H9 (cell line): Measurements from ENCODE around the gene LAMB1. TPM values are rescaled to one million over a fixed set of nuclear protein-coding genes. Genes with fewer than 3 reads are reported as not detected.
"Not testable (repeated sequence)": the region's sequence is repeated elsewhere in the genome, so short reads cannot be mapped to it uniquely, and the experiment has no call there.

Experiments
- DNase-seq: peaks from one replicate; pipeline ENCODE4 v3.0.0-alpha.2; 2017
- H2AFZ ChIP-seq: one replicate; pipeline ENCODE4 v1.6.1; 2013; ENCODE audit warnings: mild to moderate bottlenecking, low read length, control low read depth, moderate library complexity
- H2AK5ac ChIP-seq: 2 replicates; pipeline ENCODE4 v1.6.1; 2013; ENCODE audit warnings: low read length, control low read depth, mixed read lengths; ENCODE audit not compliant: insufficient read length
- H2BK120ac ChIP-seq: one replicate; pipeline ENCODE4 v1.6.1; 2013; ENCODE audit warnings: low read depth, mild to moderate bottlenecking, low read length, control low read depth, inconsistent platforms; ENCODE audit not compliant: poor library complexity, severe bottlenecking
- H2BK12ac ChIP-seq: 2 replicates; pipeline ENCODE4 v1.6.1; 2013; ENCODE audit warnings: low read length, control low read depth, mixed read lengths, low read depth; ENCODE audit not compliant: insufficient read length
- H2BK15ac ChIP-seq: 2 replicates; pipeline ENCODE4 v1.6.1; 2013; ENCODE audit warnings: low read depth, low read length, control low read depth
- H2BK20ac ChIP-seq: one replicate; pipeline ENCODE4 v1.6.1; 2013; ENCODE audit warnings: low read depth, mild to moderate bottlenecking, low read length, control low read depth, inconsistent platforms; ENCODE audit not compliant: poor library complexity, severe bottlenecking
- H2BK5ac ChIP-seq: 2 replicates; pipeline ENCODE4 v1.6.1; 2013; ENCODE audit warnings: low read length, control low read depth, mixed read lengths; ENCODE audit not compliant: insufficient read length
- H3K14ac ChIP-seq: 2 replicates; pipeline ENCODE4 v1.6.1; 2013; ENCODE audit warnings: low read length, control low read depth; ENCODE audit not compliant: insufficient read depth
- H3K18ac ChIP-seq: 2 replicates; pipeline ENCODE4 v1.6.1; 2013; ENCODE audit warnings: low read depth, mild to moderate bottlenecking, mixed read lengths, low read length, control low read depth; ENCODE audit not compliant: insufficient read length
- H3K23ac ChIP-seq: 2 replicates; pipeline ENCODE4 v1.6.1; 2013; ENCODE audit warnings: low read length, control low read depth, mixed read lengths, low read depth; ENCODE audit not compliant: insufficient read length
- H3K23me2 ChIP-seq: 2 replicates; pipeline ENCODE4 v1.6.1; 2013; ENCODE audit warnings: low read depth, mild to moderate bottlenecking, mixed read lengths, low read length, control low read depth; ENCODE audit not compliant: insufficient read length, poor library complexity, severe bottlenecking
- H3K27ac ChIP-seq: 2 replicates; pipeline ENCODE4 v1.5.1; 2013; ENCODE audit warnings: low read length, control low read depth, mixed read lengths, low read depth; ENCODE audit not compliant: insufficient read length
- H3K27me3 ChIP-seq: 2 replicates; pipeline ENCODE4 v1.6.1; 2013; ENCODE audit warnings: low read length, control low read depth, inconsistent platforms; ENCODE audit not compliant: insufficient read depth
- H3K4ac ChIP-seq: 2 replicates; pipeline ENCODE4 v1.6.1; 2013; ENCODE audit warnings: low read depth, mild to moderate bottlenecking, control low read depth, inconsistent platforms, low read length, moderate library complexity
- H3K4me1 ChIP-seq: 2 replicates; pipeline ENCODE4 v1.6.1; 2013; ENCODE audit warnings: low read length, control low read depth, inconsistent platforms; ENCODE audit not compliant: insufficient read depth
- H3K4me2 ChIP-seq: 2 replicates; pipeline ENCODE4 v1.6.1; 2013; ENCODE audit warnings: low read length, control low read depth, mixed read lengths; ENCODE audit not compliant: insufficient read length, insufficient read depth
- H3K56ac ChIP-seq: 2 replicates; pipeline ENCODE4 v1.6.1; 2013; ENCODE audit warnings: low read depth, mild to moderate bottlenecking, mixed read lengths, low read length, control low read depth; ENCODE audit not compliant: insufficient read length
- H3K79me1 ChIP-seq: 2 replicates; pipeline ENCODE4 v1.6.1; 2013; ENCODE audit warnings: low read depth, mild to moderate bottlenecking, moderate library complexity, low read length, control low read depth, inconsistent platforms; ENCODE audit not compliant: insufficient read depth, poor library complexity, severe bottlenecking
- H3K79me2 ChIP-seq: 2 replicates; pipeline ENCODE4 v1.6.1; 2013; ENCODE audit warnings: low read length, control low read depth, inconsistent platforms; ENCODE audit not compliant: insufficient read depth
- H3K9ac ChIP-seq: 2 replicates; pipeline ENCODE4 v1.6.1; 2013; ENCODE audit warnings: low read length, control low read depth, mixed read lengths; ENCODE audit not compliant: insufficient read length; ENCODE audit errors: extremely low read depth
- H3K9me3 ChIP-seq: one replicate; pipeline ENCODE4 v1.6.1; 2013; ENCODE audit warnings: low read depth, low read length, inconsistent platforms; ENCODE audit not compliant: control insufficient read depth
- H3T11ph ChIP-seq: one replicate; pipeline ENCODE4 v1.6.1; 2013; ENCODE audit warnings: mild to moderate bottlenecking, low read length, control low read depth, inconsistent platforms
- H4K20me1 ChIP-seq: one replicate; pipeline ENCODE4 v1.6.1; 2013; ENCODE audit not compliant: control insufficient read depth, insufficient read length, insufficient read depth
- H4K5ac ChIP-seq: 2 replicates; pipeline ENCODE4 v1.6.1; 2013; ENCODE audit warnings: low read depth, mild to moderate bottlenecking, mixed read lengths, low read length, control low read depth; ENCODE audit not compliant: insufficient read length
- H4K8ac ChIP-seq: replicated peaks from 2 replicates; pipeline ENCODE4 v1.6.1; 2013; ENCODE audit warnings: low read length, control low read depth, mixed read lengths, low read depth; ENCODE audit not compliant: insufficient read length
- H4K91ac ChIP-seq: 2 replicates; pipeline ENCODE4 v1.6.1; 2013; ENCODE audit warnings: low read depth, mild to moderate bottlenecking, moderate library complexity, mixed read lengths, low read length, control low read depth; ENCODE audit not compliant: insufficient read length
- H3K27ac Mint-ChIP-seq, 3 experiments: 2 replicates in 2 of 3; 3 replicates in 1 of 3; pipeline ENCODE4 v1.8.0; 2020 to 2021; ENCODE audit warnings: mixed read lengths in 3 of 3, mild to moderate bottlenecking in 1 of 3, moderate library complexity in 1 of 3
- H3K27me3 Mint-ChIP-seq: 2 replicates; pipeline ENCODE4 v1.8.0; 2021; ENCODE audit warnings: low read depth, mild to moderate bottlenecking, moderate library complexity, mixed read lengths
- H3K36me3 Mint-ChIP-seq, 3 experiments: 2 replicates in 2 of 3; 3 replicates in 1 of 3; pipeline ENCODE4 v1.8.0; 2020 to 2021; ENCODE audit warnings: low read depth in 3 of 3, mixed read lengths in 3 of 3; ENCODE audit not compliant: insufficient read depth in 1 of 3
- H3K4me1 Mint-ChIP-seq, 2 experiments: 2 replicates each; pipeline ENCODE4 v1.8.0; 2020; ENCODE audit warnings: mixed read lengths in 2 of 2
- H3K4me3 Mint-ChIP-seq, 2 experiments: 2 replicates in 1 of 2; 3 replicates in 1 of 2; pipeline ENCODE4 v1.8.0; 2020 to 2021; ENCODE audit warnings: mild to moderate bottlenecking in 2 of 2, mixed read lengths in 2 of 2, moderate library complexity in 1 of 2
- H3K9me3 Mint-ChIP-seq, 2 experiments: 2 replicates in 1 of 2; 3 replicates in 1 of 2; pipeline ENCODE4 v1.8.0; 2020; ENCODE audit warnings: mild to moderate bottlenecking in 2 of 2, mixed read lengths in 2 of 2, moderate library complexity in 1 of 2
- CTCF ChIP-seq: fragments of 200-600 bp; sonication (generic); conservative IDR thresholded peaks from 3 replicates; pipeline ENCODE4 v1.8.0; 2021; ENCODE audit warnings: antibody characterized with exemption, mild to moderate bottlenecking
- WGBS: extraction: QIAGEN DNeasy Blood & Tissue Kit; methylation state at CpG from one replicate; pipeline ENCODE4 v1.1.7; 2013; ENCODE audit warnings: missing lambda C conversion rate, low lambda C conversion rate, mixed read lengths; ENCODE audit not compliant: insufficient read length; ENCODE audit errors: extremely low coverage; 5-methylcytosine and 5-hydroxymethylcytosine counted together
- total RNA-seq: library from RNA; stranded (reverse); gene quantifications from 2 replicates; pipeline ENCODE4 v1.2.1, GENCODE V29; 2021

The LAMB1 gene
- total RNA-seq, 1 experiment from 2014 or later = 75.8 TPM

- Mint-ChIP-seq H3K36me3 (peaks cover 35 to 80% (median 65%) of the 10 kb centered on the region in 3 experiments), H3K27me3 (no peaks in the 10 kb centered on the region), H3K4me1 (peaks cover 35 to 43% of the 10 kb centered on the region in 2 experiments), H3K27ac (no peak overlapping the region), H3K9me3 (no peaks in the 10 kb centered on the region), H3K4me3 (no peak overlapping the region)
- H4K5ac ChIP-seq = no peak overlapping the region
- no peak for DNase-seq
- H3K79me1 ChIP-seq = no peaks in the 10 kb centered on the region
- no peak overlapping the region for H3K56ac ChIP-seq
- no peaks in the 10 kb centered on the region for H4K20me1 ChIP-seq
- H4K8ac ChIP-seq = no peak overlapping the region
- no peak overlapping the region for H3K18ac ChIP-seq
- no peak overlapping the region for H2BK15ac ChIP-seq
- no peak overlapping the region for H2BK20ac ChIP-seq
- H3T11ph ChIP-seq = no peak overlapping the region
- no peak overlapping the region for H4K91ac ChIP-seq
- no peaks in the 10 kb centered on the region; the same call in 1 of the 2 replicates for H3K27me3 ChIP-seq
- no peak overlapping the region for H3K4ac ChIP-seq
- H3K23me2 ChIP-seq = no peaks in the 10 kb centered on the region
- no peak overlapping the region for H3K14ac ChIP-seq
- H3K23ac ChIP-seq = no peak overlapping the region
- H2BK120ac ChIP-seq = no peak overlapping the region
- no peaks in the 10 kb centered on the region for H3K9me3 ChIP-seq
- no peaks in the 10 kb centered on the region for H3K79me2 ChIP-seq
- no peak for TF ChIP-seq CTCF
- H3K9ac ChIP-seq = no peak overlapping the region
- no peak overlapping the region for H2BK5ac ChIP-seq
- no peak overlapping the region for H3K4me2 ChIP-seq
- no CpG with 5 or more reads among the region's 2 CpGs for WGBS
- H2AK5ac ChIP-seq = no peak overlapping the region
- peaks cover 19% of the 10 kb centered on the region for H3K4me1 ChIP-seq
- H3K27ac ChIP-seq = no peak overlapping the region
- H2AFZ ChIP-seq = no peak overlapping the region
- H2BK12ac ChIP-seq = no peak overlapping the region
Measured at GRCh38 chr7:107957436-107957835, 45.5 kb downstream of the LAMB1 start.

GRCh38 chr7:107956950-107957349 is 46.0 kb downstream of the LAMB1 start:
- not testable (repeated sequence) for H3K4me2 ChIP-seq, H3K27ac ChIP-seq, H3K56ac ChIP-seq, H4K91ac ChIP-seq, H3T11ph ChIP-seq, H3K27me3 ChIP-seq, H3K4ac ChIP-seq, H3K9ac ChIP-seq, H4K20me1 ChIP-seq, H4K8ac ChIP-seq, H3K9me3 Mint-ChIP-seq, H2BK12ac ChIP-seq, H3K27ac Mint-ChIP-seq, H2AFZ ChIP-seq, H3K4me3 Mint-ChIP-seq, H3K23me2 ChIP-seq, H2BK120ac ChIP-seq, H2BK15ac ChIP-seq, H4K5ac ChIP-seq, H3K14ac ChIP-seq, H3K79me1 ChIP-seq, H2BK20ac ChIP-seq, DNase-seq, H3K9me3 ChIP-seq, H2BK5ac ChIP-seq, H3K79me2 ChIP-seq, H3K27me3 Mint-ChIP-seq, H2AK5ac ChIP-seq, H3K18ac ChIP-seq, H3K23ac ChIP-seq
- H3K36me3 Mint-ChIP-seq = peaks cover 35 to 79% (median 64%) of the 10 kb centered on the region in 3 experiments
- H3K4me1 Mint-ChIP-seq = peaks cover 39 to 47% of the 10 kb centered on the region in 2 experiments
- H3K4me1 ChIP-seq = peaks cover 21% of the 10 kb centered on the region
- no CpG with 5 or more reads among the region's 4 CpGs for WGBS
